Activated CD8-positive, alpha-beta T cell treated with anti-CD3 and anti-CD28 coated beads for 36 hours (primary cell): ENCODE measurements around the gene POLG2. TPM values are rescaled to one million over a fixed set of nuclear protein-coding genes. Genes with fewer than 3 reads are reported as not detected.
"Not testable (repeated sequence)": the region's sequence is repeated elsewhere in the genome, so short reads cannot be mapped to it uniquely, and the experiment has no call there.

Source experiments
- ATAC-seq: fragments of 200-7000 bp; cut with Tn5 transposase; one replicate; pipeline ENCODE4 v1.10.0; 2021; ENCODE audit warnings: mild to moderate bottlenecking, moderate library complexity
- CTCF ChIA-PET: fragments of 350-600 bp; sonication (Branson Sonifier 250); formaldehyde crosslinking; loops from one replicate; lab custom pipeline; 2021; ENCODE audit warnings: antibody characterized with exemption; lab: Charles Lee
- POLR2A ChIA-PET: fragments of 350-600 bp; sonication (Branson Sonifier 250); formaldehyde crosslinking; loops from one replicate; lab custom pipeline; 2021; ENCODE audit warnings: antibody characterized with exemption; lab: Charles Lee
- DNase-seq: peaks from one replicate; pipeline ENCODE4 v3.0.0-alpha.2; 2020
- H3K27ac Mint-ChIP-seq: one replicate; pipeline ENCODE4 v1.8.0; 2021; ENCODE audit warnings: mild to moderate bottlenecking, mixed read lengths
- H3K27me3 Mint-ChIP-seq: one replicate; pipeline ENCODE4 v1.8.0; 2021; ENCODE audit warnings: mixed read lengths
- H3K36me3 Mint-ChIP-seq: one replicate; pipeline ENCODE4 v1.8.0; 2021; ENCODE audit warnings: low read depth, mixed read lengths
- H3K4me1 Mint-ChIP-seq: one replicate; pipeline ENCODE4 v1.8.0; 2021; ENCODE audit warnings: low read depth, mixed read lengths
- H3K4me3 Mint-ChIP-seq: one replicate; pipeline ENCODE4 v1.8.0; 2021; ENCODE audit warnings: mild to moderate bottlenecking, moderate library complexity, mixed read lengths
- H3K9me3 Mint-ChIP-seq: one replicate; pipeline ENCODE4 v1.8.0; 2021; ENCODE audit warnings: mixed read lengths
- CTCF ChIP-seq: fragments of 200-600 bp; IDR thresholded peaks from one replicate; pipeline ENCODE4 v1.8.0; 2022; ENCODE audit warnings: antibody characterized with exemption, mild to moderate bottlenecking
- intact Hi-C: fragments of 100-400 bp; cut with micrococcal nuclease; formaldehyde crosslinking; loops from one replicate; pipeline ENCODE4 v1.10.0; 2022
- total RNA-seq, 2 experiments: library from RNA; stranded (reverse); gene quantifications; one replicate each; pipeline ENCODE4 v1.2.3, GENCODE V29; 2021

The POLG2 gene
- total RNA-seq, 2 experiments from 2014 or later: 37.3 to 41.1 TPM

- Mint-ChIP-seq H3K4me3 (peak overlapping the region; percentile 2), H3K27ac (peak overlapping the region; percentile 75), H3K27me3 (no peaks in the 10 kb centered on the region), H3K36me3 (peaks cover 89% of the 10 kb centered on the region), H3K9me3 (no peaks in the 10 kb centered on the region), H3K4me1 (peaks cover 70% of the 10 kb centered on the region)
- no peak for DNase-seq
- no peak for TF ChIP-seq CTCF
- POLR2A ChIA-PET: interaction anchor here (0.6 to 4.4 kb wide), 6 partner anchors 9 to 162 kb away, joined by 3 to 24 read pairs (median 4); partner anchors contain the start of gene SMURF2
- CTCF ChIA-PET: interaction anchor here (0.6 to 7.0 kb wide), 3 partner anchors 9 to 105 kb away, joined by 3 to 56 read pairs (median 5); no protein-coding TSS in a partner anchor
- ATAC-seq: no peak
- intact Hi-C loops: no loop called here
Observed at GRCh38 chr17:64499805-64500486, 3.1 kb upstream of the POLG2 start.

GRCh38 chr17:64498308-64499203 lies 1.7 kb upstream of the POLG2 start:
- Mint-ChIP-seq H3K4me1 (peaks cover 68% of the 10 kb centered on the region), H3K27me3 (no peaks in the 10 kb centered on the region), H3K9me3 (no peaks in the 10 kb centered on the region), H3K4me3 (peak overlapping the region; percentile 100), H3K27ac (peak overlapping the region; percentile 97), H3K36me3 (peaks cover 85% of the 10 kb centered on the region)
- DNase-seq: no peak
- no peak for TF ChIP-seq CTCF
- ChIA-PET POLR2A (interaction anchor here (0.6 to 5.2 kb wide), 10 partner anchors 7 to 152 kb away, joined by 3 to 143 read pairs (median 5); partner anchors contain the start of genes CEP95, DDX5 and PECAM1), CTCF (interaction anchor here (1.3 to 7.0 kb wide), 5 partner anchors 7 to 157 kb away, joined by 3 to 56 read pairs (median 10); partner anchors contain the start of genes CEP95 and DDX5)
- intact Hi-C loops: no loop called here
- ATAC-seq: no peak

DNA sequence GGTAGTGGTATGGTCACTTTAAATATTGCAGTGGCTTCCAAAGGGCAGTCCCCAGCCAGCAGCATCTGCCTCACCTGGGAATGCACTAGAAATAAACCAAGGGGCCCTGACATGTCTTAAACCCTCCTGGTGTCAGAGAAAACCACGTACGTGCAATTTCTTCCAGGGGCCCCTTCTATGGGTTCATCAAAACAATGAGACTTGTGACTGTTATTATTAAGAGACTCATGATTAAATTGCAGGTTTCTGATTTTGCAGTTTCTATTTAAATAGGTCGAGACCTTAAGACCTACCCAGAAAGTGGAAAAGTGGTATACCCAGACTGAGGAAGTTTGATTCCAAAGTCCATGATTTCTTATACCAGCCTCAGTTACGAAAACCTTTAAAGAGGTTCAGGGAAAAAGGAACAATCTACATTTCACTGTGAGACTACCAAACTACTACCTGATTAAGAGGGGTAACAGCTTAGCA lies 746 bp upstream of the POLG2 start:
- Mint-ChIP-seq H3K36me3 (peaks cover 80% of the 10 kb centered on the region), H3K27me3 (no peaks in the 10 kb centered on the region), H3K4me3 (peak overlapping the region; percentile 100), H3K4me1 (peaks cover 63% of the 10 kb centered on the region), H3K27ac (peak overlapping the region; percentile 97), H3K9me3 (no peaks in the 10 kb centered on the region)
- ChIA-PET POLR2A (interaction anchor here (0.8 to 5.2 kb wide), 9 partner anchors 8 to 350 kb away, joined by 3 to 143 read pairs (median 11); partner anchors contain the start of genes CEP95 and DDX5), CTCF (interaction anchor here (1.3 to 7.0 kb wide), 6 partner anchors 8 to 158 kb away, joined by 3 to 56 read pairs (median 9); partner anchors contain the start of genes CEP95 and DDX5)
- intact Hi-C loops: no loop called here
- TF ChIP-seq CTCF: no peak
- ATAC-seq (no peak), DNase-seq (no peak)

GRCh38 chr17:64496348-64496785 lies 487 bp downstream of the POLG2 start:
- Mint-ChIP-seq H3K36me3 (peaks cover 77% of the 10 kb centered on the region), H3K9me3 (no peaks in the 10 kb centered on the region), H3K27me3 (no peaks in the 10 kb centered on the region), H3K4me1 (peaks cover 56% of the 10 kb centered on the region), H3K27ac (peak overlapping the region; percentile 97), H3K4me3 (peak overlapping the region; percentile 100)
- intact Hi-C loops: no loop called here
- ATAC-seq (no peak), DNase-seq (no peak)
- POLR2A ChIA-PET: interaction anchor here (0.6 to 5.2 kb wide), 7 partner anchors 10 to 154 kb away, joined by 3 to 143 read pairs (median 11); partner anchors contain the start of genes CEP95 and DDX5
- CTCF ChIA-PET: interaction anchor here (0.6 to 7.0 kb wide), 8 partner anchors 9 to 153 kb away, joined by 3 to 56 read pairs (median 6); partner anchors contain the start of genes CEP95 and DDX5
- TF ChIP-seq CTCF: no peak

GRCh38 chr17:64495300-64495699 lies 1.6 kb downstream of the POLG2 start:
- H3K27ac Mint-ChIP-seq, intact Hi-C loops, H3K9me3 Mint-ChIP-seq, H3K27me3 Mint-ChIP-seq, DNase-seq, ATAC-seq: not testable (repeated sequence)
- ChIA-PET CTCF (interaction anchor here (4.8 to 7.0 kb wide), 3 partner anchors 10 to 154 kb away, joined by 32 to 56 read pairs (median 33); partner anchors contain the start of genes CEP95 and DDX5), POLR2A (interaction anchor here (5.2 kb wide), 1 partner anchor 11 kb away, joined by 143 read pairs; the partner anchor contains the start of genes CEP95 and DDX5)
- peaks cover 75% of the 10 kb centered on the region for H3K36me3 Mint-ChIP-seq
- H3K4me1 Mint-ChIP-seq: peaks cover 45% of the 10 kb centered on the region
- peak overlapping the region; percentile 100 for H3K4me3 Mint-ChIP-seq
